Stimulated activated CD4-positive, alpha-beta T cell treated with anti-CD3 and anti-CD28 coated beads, Interleukin-15, amount 100 ng/mL, for 48 hours (primary cell): Measurements from ENCODE around the gene ANKS1A.

Source experiments
- DNase-seq, 2 donors: peaks; one replicate each; pipeline ENCODE4 v3.0.0-alpha.2; 2020; ENCODE audit warnings: low read depth in 2 of 2

Gene ANKS1A

GRCh38 chr6:35067234-35067633, 178.2 kb downstream of the ANKS1A start:
- no peak for DNase-seq

DNA sequence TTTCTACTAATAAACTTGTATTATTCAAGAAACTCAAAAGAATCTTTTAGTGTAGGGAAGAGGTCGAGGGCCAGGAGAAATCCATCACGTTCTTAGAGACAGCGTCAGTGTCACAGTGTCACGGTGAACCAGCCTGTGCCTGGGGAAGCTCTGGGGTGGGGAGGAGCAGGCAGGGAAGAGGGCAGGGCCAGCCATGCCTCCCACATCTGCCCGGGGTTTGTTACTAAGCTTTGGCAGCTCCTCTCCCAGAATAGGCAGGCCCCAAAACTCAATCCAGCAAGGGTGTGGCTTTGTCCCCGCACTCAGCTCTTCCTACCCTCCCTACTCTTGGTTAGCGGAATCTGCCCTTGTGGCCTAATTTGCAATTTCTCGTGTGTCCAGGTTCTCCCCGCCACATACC, 179.2 kb downstream of the ANKS1A start:
- DNase-seq = no peak

DNA sequence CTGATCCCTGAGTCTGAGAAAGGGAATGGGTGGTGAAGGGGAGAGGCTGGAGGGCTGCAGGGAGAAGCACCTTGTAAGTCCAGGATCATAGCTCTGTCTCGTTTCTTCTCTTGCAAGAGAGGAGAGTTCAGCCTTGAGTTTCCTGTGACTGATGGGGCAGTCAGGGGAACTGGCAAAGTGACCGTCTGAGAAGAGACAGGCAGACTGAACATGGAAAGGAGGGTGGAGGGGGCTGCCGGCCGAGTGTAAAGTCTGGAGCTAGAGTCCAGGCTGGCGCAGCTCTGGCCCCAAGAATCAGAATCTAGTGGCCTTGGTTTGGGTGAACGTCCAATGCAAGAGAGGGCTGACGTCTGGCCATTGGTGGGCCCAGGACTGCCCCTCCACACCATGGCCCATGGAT, 179.6 kb downstream of the ANKS1A start:
- no peak for DNase-seq

- DNase-seq = no peak
These were observed 180.2 kb downstream of the ANKS1A start for GRCh38 chr6:35069262-35069661.

GRCh38 chr6:35070111-35070510, 181.1 kb downstream of the ANKS1A start:
- DNase-seq = no peak

- DNase-seq = no peak
These were observed 182.4 kb downstream of the ANKS1A start for GRCh38 chr6:35071347-35071994.

DNA sequence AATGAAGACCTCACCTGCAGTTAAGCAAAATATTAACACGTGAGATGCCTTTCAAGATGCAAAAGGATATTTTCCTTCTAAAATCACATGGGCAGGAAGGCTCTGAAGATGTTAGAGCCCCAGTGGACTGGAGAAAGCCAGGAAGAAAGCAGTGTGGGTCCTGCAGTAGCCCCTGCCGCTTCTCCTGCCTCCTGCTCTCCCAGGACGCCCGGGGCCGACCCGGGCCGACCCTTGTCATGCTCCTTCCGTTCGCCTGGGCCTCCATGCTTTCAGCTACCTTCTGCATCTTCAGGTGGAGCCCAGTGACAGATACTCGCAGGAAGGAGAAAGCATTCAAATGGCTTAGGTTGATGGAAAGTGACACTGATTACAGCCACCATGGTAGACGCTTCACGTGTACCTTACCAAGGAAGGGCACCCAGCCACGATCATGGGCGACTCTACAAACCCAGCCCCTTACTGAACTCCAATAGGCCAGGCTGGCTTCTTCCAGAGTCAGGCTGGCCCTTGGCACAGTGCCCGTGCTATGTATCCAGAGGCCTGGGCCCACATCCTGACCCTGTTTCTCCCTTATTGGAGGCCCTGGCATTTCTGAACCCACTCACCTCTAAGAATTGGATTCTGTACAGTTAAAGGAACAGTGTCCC, 183.1 kb downstream of the ANKS1A start:
- DNase-seq = no peak

GRCh38 chr6:35072698-35073055, 183.6 kb downstream of the ANKS1A start:
- no peak for DNase-seq

DNA sequence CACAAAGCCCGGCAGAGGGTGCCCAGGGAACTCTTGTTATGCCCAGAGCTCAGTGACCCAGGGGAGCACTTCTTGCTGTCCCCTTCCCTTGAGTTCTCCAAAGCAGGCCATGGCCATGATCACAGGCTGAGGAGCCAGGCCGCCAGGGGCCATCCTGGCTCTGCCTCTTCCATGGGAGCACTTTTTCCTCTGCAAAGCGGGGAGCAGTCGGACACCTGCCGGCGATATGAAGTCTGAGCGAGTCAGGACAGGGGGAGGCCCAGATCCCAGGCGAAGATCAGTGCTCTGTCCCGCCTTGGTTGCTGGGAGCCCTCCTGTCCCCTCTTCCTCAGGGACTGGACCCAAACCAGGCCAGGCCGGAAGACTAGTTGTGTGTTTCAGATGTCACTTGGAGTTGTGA, 184.2 kb downstream of the ANKS1A start:
- DNase-seq = no peak

DNA sequence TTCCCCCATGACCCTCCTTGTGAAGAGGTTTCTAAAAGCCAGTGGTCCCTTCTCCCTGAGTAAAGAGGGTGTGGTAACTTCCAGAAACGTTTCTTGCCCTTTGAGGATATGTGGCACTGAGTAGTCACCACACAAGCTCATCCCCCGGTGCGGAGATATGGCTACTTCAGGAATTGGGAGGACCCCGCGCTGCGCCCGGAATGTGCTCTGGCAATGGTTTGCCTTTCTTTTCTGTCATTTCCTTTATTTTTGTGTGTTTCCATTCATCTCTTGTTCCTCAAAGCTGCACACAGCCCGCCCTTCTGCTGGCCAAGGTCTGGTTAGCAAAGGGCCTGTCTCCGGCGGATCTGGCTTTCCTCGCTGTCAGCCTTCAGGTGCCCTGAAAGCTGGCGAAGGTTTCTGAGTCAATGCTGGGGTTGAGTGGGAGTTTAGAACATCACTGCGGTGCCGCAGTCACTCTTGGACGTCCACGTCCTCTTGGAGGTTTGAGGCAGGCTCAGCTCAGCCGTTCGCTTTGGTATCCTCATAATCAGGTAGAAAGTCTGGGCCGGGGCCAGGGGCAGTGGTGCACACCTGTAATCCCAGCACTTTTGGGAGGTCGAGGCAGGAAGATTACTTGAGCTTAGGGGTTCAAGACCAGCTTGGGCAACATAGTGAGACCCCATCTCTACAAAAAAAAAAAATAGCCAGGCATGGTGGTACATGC, 184.9 kb downstream of the ANKS1A start:
- DNase-seq = no peak

DNA sequence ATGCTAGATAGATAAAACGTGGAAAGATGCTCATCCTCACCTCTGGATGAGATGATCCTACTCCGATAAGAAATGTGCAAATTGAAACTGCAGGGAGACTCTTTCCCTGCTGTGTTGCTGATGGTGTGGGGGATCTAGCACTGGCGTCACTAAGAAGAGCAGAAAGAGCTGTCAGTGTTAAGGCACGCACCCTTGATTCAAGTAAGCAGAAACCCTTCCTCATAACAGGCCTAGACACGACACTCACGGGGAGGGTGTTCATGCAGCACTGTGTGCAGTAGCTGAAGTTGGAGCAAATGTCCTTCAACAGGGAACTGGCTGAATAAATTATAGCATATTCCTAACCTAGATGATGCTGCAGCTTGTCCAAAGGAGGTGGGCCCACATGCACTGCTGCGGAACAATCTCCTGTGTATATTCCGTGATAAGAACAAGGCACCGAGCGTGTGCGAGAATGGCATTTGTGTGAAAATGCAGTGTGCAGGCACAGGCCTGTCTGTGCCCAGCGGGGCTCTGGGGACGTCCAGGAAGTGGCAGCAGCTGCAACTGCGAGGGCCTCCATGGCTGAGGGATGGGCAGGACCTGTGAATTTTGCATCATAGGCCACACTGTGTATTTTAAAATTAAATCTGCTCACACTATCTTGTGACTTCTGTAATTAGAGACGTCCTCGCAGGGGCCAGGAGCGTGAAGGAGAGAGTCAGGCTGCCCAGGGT, 188.1 kb downstream of the ANKS1A start:
- DNase-seq = no peak

DNA sequence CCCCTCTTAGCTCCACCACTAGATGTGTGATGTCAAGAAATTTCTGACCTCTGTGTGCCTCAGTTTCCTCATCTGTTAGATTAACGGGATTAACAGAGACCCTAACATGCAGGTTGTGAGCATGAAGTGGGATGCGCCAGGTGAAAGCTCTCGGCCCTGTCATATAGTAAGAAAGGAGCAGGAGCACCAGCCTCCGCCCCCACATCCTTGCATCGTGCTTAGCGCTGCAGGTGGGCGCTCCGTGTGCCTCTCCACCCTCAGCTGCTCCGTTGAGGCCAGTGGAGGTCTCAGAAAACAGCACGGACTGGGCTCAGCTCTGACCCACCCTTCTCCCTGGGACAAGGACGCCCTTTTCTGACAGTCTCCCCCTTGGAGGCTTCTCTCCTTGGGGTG, 188.7 kb downstream of the ANKS1A start:
- DNase-seq = no peak

DNA sequence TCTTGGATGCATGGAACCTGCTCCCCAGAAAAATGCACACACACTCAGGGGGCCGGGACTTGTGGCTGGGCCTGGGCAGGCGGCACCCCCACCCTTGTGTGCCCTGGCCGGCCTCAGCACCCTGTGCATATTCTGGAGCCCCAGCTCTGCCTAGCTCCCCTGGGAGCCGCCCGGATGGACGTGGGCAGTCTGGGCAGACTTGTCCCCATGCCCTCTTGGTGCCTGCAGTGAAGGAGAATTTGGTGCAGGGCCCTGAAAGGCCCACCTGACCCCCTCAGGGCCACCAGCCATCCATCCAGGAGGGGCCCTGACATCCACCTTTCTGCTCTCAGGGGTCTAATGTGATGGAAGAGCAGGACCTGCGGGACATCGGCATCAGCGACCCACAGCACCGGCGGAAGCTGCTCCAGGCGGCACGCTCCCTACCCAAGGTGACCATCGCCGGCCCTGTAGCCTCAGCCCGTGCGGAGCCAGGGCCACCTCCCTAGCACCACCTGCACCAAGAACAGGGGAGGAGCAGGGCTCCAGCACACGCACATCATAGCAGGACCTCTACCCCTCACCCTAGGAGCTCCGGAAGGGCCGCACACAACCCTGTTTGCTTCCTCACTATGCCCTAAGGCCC, 189.3 kb downstream of the ANKS1A start:
- no peak for DNase-seq

DNA sequence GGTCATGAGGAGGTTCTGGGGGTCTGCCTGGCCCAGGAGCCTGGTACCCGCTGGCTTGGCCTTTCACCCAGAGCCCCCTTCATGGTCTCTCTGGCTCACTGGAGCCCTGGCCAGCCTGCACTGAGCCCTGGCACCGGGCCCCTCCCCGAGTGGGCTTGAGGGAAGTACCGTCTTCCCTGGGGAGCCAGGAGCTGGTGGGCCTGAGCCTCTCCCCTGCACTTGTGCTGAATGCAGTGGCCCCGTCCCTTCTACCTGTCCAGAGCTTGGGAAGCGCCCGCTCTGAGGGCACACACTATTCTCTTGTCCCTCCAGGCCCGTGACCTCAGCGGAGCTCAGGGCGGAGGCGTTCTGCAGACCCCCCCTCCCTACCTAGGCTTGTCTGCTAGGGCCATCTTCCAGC, 189.8 kb downstream of the ANKS1A start:
- no peak for DNase-seq

- no peak for DNase-seq
These were observed 190.4 kb downstream of the ANKS1A start for GRCh38 chr6:35079311-35080000.

DNA sequence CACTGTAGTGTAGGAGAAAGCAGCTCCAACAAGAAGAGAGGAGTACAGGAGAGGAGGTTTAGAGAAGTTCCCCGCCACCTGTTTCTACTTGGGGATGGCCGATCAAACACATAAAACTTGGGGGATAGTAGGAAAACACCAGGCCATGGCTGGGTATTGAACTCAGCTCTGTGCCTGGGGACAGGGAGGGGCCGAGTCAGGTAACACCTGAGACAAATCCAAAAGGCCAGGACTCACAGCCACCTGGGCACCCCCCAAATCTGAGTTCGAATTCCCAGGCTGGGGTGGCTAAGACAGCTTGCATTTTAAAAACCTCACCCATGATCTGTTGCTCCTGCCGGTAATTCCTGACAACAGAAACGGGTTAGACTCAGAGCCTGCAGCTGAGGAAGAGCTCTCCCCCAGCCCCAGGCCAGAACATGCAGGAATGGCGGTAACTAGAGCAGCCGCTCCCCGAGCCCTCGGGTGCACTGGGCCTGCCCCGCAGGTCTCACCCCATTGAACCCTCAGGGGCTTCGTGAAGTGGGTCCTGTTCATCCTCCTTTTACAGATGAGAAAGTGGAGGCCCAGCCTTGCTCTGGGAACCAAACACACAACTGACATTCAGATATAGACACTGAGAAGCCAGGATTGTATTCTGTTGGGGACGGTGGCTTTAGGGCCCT, 191.1 kb downstream of the ANKS1A start:
- DNase-seq = no peak

GRCh38 chr6:35080821-35081425, 191.9 kb downstream of the ANKS1A start:
- DNase-seq = no peak

GRCh38 chr6:35081426-35081851, 192.4 kb downstream of the ANKS1A start:
- no peak for DNase-seq

- no peak for DNase-seq
These were observed 193.1 kb downstream of the ANKS1A start for GRCh38 chr6:35082046-35082732.
